HG03442 (cell line): ENCODE measurements around the gene TMEM270.
"Not testable (repeated sequence)": the region's sequence is repeated elsewhere in the genome, so short reads cannot be mapped to it uniquely, and the experiment has no call there.

Source experiments
- ATAC-seq: cut with Tn5 transposase; IDR thresholded peaks from one replicate; pipeline ENCODE4 v1.9.1; 2021; ENCODE audit warnings: mild to moderate bottlenecking, moderate library complexity; ENCODE audit not compliant: unreplicated experiment

TMEM270 gene

GRCh38 chr7:73852500-73852899, 8.5 kb upstream of the TMEM270 start:
- ATAC-seq = no peak

GRCh38 chr7:73856941-73857340, 4.0 kb upstream of the TMEM270 start:
- no peak for ATAC-seq

GRCh38 chr7:73858807-73859206, 2.2 kb upstream of the TMEM270 start:
- no peak for ATAC-seq

- no peak for ATAC-seq
These were observed 346 bp downstream of the TMEM270 start for GRCh38 chr7:73861305-73861704.

GRCh38 chr7:73864981-73865711, 4.2 kb downstream of the TMEM270 start:
- no peak for ATAC-seq

- ATAC-seq = no peak
These were observed 4.9 kb downstream of the TMEM270 start for GRCh38 chr7:73865738-73866445.

- no peak for ATAC-seq
These were observed 5.4 kb downstream of the TMEM270 start for GRCh38 chr7:73866446-73866767.

GRCh38 chr7:73869011-73869798, 8.2 kb downstream of the TMEM270 start:
- ATAC-seq = no peak

- no peak for ATAC-seq
These were observed 9.1 kb downstream of the TMEM270 start for GRCh38 chr7:73870041-73870492.

- ATAC-seq = no peak
These were observed 10.4 kb downstream of the TMEM270 start for GRCh38 chr7:73871163-73872011.

GRCh38 chr7:73872056-73872908, 11.3 kb downstream of the TMEM270 start:
- no peak for ATAC-seq

GRCh38 chr7:73876361-73876760, 15.4 kb downstream of the TMEM270 start:
- no peak for ATAC-seq

GRCh38 chr7:73876973-73877372, 16.0 kb downstream of the TMEM270 start:
- ATAC-seq = no peak

GRCh38 chr7:73879977-73880681, 19.2 kb downstream of the TMEM270 start:
- ATAC-seq = no peak

- no peak for ATAC-seq
These were observed 19.9 kb downstream of the TMEM270 start for GRCh38 chr7:73880755-73881328.

- no peak for ATAC-seq
These were observed 20.5 kb downstream of the TMEM270 start for GRCh38 chr7:73881352-73882046.

- ATAC-seq = no peak
These were observed 21.1 kb downstream of the TMEM270 start for GRCh38 chr7:73882047-73882402.

- not testable (repeated sequence) for ATAC-seq
These were observed 24.0 kb downstream of the TMEM270 start for GRCh38 chr7:73884867-73885422.
